ENCODE measurements around the gene MLH1.
"Not testable (repeated sequence)": the region's sequence is repeated elsewhere in the genome, so short reads cannot be mapped to it uniquely, and the experiment has no call there.

The MLH1 gene

DNA sequence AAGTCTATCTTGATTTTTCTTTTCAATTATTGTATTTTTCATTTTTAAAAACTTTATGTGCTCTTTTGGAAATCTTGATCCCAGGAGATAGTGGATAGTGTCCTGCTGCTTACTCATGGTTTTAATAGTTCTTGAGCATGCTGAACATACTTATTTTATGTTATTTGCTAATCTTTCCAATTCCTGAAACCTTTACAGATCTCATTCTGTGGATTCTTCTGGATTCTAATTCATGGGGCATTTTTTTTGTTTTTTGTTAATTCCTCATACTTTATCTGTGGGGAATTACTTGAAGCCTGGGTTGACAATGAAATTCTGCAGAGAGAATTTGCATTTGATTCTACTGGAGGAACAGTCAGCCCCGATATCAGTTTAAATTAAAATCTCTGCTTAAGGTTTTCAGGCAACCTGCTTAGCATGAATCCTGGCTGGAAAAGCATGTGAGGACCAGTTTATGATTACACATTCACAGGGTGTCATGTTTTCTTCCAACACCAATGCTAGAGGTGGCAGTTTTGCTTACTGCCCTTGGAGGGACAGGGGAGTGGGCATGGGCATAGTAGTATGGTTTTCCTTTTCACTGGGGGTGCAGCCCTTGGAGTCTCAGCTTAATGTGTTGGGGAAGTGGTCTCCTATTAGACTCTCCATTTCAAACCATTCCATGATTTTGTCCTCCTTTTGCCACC lies 46.0 kb downstream of the MLH1 start:
- no peak for DNase-seq (ENCODE audit: low spot score)

DNA sequence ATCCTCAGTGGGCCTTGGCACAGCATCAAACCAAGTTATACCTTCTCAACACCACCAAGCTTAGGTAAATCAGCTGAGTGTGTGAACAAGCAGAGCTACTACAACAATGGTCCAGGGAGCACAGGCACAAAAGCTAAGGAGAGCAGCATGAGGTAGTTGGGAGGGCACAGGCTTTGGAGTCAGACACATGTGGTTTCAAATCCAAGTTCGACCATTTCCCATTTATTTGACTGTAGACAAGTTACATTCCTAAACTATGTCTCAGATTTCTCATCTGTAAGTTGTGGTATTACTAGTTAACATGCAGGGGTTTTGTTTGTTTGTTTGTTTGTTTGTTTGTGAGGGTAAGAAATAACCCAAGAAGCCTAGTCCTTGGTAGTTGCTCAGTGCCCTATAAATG lies 46.9 kb downstream of the MLH1 start:
- DNase-seq (ENCODE audit: low spot score) = no peak

DNA sequence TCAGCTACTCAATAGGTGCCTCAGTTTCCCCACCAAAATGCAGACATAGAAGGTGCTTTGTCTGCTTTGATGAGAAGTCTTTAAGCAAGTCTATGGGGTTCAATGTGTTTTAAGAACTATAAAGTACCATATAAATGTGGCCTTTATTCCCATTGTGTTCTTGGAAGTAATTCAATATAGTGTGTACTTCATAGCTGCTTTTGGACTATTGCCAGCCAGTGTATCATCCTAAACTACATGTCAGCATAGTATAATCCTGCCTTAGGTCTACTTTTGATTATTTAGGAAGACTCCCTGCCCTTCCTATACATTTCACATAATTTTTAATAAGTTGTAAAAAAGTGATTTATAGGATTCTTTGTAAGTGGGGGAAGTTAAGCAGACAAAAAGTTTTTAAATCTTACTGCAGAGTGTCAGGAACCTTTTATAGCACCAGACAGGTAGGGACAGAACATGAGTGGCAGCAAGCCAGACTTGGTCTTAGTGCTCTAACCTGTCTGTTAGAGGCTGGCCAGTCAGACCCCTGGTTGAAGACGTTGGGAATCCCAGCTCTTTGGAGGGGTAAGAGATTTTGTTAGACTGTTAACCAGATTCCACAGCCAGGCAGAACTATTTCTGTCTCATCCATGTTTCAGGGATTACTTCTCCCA lies 48.4 kb downstream of the MLH1 start:
- peak; percentile 13 for DNase-seq (ENCODE audit: low spot score)

DNA sequence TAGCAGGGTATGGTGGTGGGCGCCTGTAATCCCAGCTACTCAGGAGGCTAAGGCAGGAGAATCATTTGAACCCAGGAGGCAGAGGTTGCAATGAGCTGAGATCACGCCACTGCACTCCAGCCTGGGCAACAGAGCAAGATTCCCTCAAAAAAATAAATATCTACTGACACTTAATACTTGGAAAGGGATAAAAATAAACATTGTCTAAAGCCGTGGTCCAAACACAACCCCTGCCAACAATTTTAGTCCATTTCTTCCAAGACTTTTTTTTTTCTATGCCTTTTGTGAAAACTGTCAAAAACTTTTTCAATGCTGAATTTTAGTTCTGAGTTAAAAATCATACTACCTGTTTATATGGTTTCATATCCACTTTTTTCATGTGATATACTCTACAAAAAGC lies 49.4 kb downstream of the MLH1 start:
- not testable (repeated sequence) for DNase-seq (ENCODE audit: low spot score)

DNA sequence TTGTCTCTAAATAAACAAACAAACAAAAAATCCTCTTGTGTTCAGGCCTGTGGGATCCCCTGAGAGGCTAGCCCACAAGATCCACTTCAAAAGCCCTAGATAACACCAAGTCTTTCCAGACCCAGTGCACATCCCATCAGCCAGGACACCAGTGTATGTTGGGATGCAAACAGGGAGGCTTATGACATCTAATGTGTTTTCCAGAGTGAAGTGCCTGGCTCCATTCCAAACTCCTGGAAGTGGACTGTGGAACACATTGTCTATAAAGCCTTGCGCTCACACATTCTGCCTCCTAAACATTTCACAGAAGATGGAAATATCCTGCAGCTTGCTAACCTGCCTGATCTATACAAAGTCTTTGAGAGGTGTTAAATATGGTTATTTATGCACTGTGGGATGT lies 57.0 kb downstream of the MLH1 start:
- DNase-seq (ENCODE audit: low spot score) = no peak

DNA sequence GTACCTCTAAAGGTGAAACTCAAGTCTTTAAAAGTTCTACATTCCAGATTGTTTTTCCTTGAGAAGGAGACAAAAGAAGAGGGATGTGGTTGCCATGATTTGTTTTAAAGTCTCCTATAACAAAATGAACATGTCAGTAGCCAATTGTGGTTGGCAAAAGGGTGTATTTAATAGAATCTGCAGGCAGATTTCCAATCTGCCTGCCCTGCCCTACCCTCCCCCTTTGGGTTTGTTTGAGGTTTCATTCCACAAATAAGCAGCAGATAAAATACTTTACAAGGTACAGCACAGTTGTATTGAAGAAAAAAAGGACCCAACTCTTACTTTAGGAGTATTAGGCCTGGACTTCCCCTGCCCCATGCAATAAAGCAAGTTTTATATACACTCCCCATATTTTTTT lies 59.5 kb downstream of the MLH1 start:
- DNase-seq (ENCODE audit: low spot score) = no peak

DNA sequence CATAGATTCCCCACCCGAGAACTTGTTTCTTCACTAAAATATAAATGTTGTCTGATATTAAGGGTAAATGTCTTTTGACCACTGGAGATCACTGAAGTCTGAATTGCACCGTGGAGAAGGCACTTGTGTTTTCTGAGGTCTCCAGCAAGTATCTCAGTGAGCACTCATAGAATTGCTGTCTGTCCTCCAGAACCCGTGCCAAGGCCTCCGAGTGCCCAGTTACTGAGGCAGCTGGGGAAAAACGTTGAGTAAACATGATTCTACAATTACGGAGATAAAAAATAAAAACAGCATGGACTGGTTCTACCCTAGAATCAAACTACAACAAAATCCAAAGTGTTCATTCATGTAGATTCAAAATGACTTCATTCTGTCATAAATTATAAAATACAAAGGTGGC lies 60.0 kb downstream of the MLH1 start:
- DNase-seq (ENCODE audit: low spot score) = no peak

DNA sequence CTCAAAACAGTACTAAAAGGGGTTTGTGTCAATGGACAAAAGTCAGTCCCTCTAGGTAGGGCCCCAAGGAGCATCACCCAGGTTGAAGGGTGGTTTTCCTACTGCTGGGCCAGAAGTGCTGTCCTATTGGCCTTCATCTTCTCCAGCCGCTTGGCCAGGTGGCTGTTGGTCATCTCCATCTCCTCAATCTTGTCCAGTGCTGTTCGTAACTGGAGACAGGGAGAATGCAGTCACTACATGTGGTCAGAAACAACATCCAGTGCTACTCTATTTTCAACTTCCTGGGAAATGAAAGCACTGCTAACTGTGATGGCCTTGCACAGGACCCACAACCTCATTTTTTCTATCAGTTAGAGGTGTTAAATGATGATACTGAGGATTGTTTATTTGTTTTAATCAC lies 60.4 kb downstream of the MLH1 start:
- DNase-seq (ENCODE audit: low spot score) = no peak

DNA sequence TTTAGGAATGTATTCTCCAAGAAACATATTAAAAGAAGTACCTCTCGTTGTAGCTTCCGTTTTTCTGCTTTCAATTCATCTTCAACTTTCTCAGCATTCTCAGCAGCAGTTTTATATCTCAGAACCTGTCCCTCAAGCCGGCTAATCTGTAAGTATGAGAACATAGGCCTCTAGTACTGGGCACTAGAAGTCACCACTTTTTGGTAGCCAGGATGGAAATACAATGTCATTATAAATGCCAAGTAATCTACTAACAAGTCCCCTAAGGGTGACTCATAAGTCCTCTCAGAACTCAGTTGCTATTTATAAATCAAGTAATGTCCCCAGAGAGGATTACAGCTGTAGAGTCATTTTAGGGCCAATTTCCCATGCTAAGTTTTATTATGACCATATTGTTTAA lies 61.1 kb downstream of the MLH1 start:
- peak; percentile 76 for DNase-seq (ENCODE audit: low spot score)

DNA sequence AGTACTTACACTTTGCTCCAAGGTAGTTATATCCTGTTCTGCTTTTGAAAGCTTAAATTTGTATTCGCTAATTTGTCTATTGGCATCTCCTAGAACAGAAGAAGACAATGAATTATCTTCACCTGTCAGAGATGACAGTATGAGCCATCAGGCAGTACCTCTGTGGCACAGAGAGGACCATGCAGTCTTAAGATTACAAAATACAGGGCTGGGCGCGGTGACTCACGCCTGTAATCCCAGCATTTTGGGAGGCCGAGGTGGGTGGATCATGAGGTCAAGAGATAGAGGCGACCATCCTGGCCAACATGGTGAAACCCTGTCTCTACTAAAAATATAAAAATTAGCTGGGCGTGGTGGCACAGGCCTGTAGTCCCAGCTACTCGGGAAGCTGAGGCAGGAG lies 61.8 kb downstream of the MLH1 start:
- not testable (repeated sequence) for DNase-seq (ENCODE audit: low spot score)

DNA sequence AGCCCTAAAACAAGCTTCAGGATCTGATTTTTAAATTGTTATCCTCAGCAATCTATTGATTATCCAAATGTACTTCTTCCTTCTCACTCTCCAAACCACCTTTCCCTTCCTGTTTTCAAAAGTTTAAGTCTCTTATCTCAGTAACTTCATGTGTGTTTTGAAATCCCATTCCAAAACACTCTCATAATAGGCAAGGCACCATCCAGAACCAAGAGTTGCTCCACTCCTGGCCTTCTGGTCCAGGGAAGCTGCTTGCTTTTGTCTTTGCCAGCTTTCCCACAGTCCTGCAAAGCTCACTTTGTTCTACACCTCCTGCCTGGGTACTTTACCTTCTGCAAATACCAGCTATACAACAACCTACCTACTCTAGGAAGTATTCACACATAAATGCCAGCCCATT lies 63.5 kb downstream of the MLH1 start:
- no peak for DNase-seq (ENCODE audit: low spot score)

DNA sequence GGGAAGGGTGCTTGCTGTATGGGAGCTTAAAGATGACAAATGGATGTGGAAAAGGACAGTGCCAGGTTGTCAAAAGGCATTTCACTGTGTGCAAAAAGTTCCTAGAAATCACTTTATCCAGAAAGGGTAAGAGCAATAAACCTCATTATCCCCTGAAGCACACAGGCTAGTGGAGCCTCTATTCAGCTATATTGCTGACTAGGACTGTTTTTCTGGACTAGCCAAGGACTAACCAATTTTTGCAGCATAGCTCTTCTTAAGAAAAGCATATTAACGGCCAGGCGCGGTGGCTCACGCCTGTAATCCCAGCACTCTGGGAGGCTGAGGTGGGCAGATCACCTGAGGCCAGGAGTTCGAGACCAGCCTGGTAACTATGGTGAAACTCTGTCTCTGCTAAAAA lies 64.8 kb downstream of the MLH1 start:
- DNase-seq (ENCODE audit: low spot score) = no peak

DNA sequence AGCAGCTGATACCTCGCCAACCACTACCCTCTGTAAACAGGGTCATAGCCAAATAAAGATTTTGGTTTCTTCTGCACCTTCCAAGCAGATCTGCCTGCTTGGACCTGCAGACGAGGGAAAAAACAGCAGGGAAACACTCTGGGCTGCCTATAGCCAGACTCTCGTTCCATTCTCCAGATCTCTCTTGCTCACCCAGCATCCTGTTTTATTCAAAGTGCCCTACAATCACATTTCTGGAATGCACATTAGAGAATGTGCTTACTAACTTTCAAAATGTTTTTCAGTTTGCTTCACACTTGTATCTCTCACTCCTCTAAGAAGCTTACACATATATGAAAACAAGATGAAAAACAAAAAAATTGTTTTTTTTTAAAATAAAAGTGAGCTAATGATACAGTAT lies 71.4 kb downstream of the MLH1 start:
- DNase-seq (ENCODE audit: low spot score) = no peak

DNA sequence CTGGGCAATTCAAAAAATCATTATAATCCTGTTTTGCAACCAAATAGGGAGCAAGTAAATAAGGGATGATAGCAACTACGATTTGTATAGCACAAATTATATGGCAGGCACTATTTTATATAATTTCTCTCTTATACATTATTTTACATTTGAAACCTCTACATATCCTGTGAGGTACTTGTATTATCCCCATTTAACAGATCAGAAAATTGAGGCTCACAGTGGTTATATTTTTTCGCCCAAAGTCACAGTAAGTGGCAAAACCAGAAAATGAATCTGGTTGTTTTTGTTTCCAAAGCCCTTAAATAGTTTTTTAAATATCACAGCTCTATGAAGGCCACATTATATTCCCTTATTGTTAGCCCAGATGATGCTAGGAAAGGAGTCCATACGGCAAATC lies 74.3 kb downstream of the MLH1 start:
- no peak for DNase-seq (ENCODE audit: low spot score)

DNA sequence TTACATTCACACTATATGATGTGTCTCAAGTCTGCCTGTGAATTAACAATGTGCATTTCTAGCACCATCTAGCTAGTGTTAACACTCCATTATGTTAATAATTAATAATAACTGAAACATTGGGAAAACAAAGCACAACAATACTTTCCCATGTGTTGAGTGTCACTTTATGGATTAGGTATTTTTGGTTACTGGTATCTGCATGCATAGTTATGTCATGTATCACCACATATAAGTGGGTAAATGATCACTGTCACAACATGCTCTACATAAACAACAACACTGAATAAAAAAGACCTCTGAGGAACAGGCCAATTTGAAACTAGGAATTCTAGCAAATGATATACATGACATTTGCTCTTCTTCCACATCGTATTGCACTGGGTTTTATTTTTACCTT lies 74.7 kb downstream of the MLH1 start:
- no peak for DNase-seq (ENCODE audit: low spot score)

DNA sequence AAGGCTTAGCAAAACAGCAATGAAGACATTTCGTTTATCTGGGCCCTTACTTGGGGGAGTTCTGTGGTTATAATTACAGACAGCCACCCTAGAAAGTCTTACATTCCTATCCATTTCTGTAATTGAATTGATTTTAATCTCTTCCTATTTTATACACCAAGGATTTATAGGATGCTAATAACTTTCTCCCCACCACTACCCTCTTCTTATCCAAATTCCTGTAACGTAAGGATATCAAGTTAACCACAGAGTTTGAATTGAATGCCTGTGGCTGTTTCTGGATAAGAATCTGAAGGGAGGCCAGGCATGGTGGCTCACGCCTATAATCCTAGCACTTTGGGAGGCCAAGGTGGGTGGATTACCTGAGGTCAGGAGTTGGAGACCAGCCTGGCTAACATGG lies 78.6 kb downstream of the MLH1 start:
- DNase-seq (ENCODE audit: low spot score) = no peak

DNA sequence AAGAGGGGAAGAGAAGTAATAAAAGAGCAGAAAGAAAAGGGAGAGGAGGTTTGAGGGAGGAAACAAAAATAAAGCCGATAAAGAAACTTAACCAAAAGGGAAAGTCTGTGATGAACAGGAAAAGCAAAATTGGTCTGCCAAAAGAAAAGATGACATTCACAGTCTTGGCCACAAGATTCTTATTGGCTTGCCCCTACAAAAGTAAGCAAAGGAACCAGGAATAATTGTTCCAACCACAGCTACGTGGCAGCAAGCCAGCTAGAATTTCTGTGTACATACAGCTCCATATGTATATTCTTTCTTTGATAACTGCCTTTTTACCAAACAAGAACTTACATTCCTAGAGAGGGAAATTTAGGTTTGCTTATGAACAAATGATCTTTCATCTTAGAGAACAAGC lies 79.6 kb downstream of the MLH1 start:
- peak; percentile 79 for DNase-seq (ENCODE audit: low spot score)

DNA sequence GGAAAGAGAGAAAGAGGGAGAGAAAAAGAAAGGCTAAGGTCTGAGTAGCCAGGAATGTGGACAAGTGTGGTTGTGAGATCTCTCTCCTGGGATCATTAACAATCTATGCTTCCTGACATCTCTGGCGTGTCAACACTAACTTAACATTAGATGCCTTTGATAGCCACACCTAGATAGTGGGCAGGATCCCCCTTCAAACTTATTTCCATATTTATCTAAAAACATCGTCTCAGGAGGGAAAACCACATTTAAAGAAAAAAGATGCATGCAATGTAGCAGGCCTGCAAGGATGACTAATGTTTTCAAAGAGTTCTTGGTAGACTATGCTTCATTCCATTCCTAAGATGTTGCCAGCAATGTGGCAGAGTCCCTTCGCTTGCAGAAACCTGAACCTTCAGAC lies 80.9 kb downstream of the MLH1 start:
- DNase-seq (ENCODE audit: low spot score) = no peak

DNA sequence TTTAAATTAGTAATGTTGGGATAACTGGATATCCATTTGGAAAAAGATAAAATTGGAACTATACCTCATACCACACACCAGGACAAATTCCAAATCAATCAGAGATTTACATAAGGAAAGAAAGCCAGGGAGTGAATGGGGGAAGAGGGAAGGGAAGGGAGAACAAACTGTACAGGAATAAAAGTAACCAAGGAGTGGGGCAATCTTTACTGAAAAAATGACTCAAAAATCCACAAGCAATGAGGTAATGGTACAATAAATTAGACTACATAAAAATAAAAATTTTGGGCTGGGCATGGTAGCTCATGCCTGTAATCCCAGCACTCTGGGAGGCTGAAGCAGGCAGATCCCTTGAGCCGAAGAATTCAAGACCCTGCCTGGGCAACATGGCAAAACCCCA lies 82.6 kb downstream of the MLH1 start:
- no peak for DNase-seq (ENCODE audit: low spot score)

DNA sequence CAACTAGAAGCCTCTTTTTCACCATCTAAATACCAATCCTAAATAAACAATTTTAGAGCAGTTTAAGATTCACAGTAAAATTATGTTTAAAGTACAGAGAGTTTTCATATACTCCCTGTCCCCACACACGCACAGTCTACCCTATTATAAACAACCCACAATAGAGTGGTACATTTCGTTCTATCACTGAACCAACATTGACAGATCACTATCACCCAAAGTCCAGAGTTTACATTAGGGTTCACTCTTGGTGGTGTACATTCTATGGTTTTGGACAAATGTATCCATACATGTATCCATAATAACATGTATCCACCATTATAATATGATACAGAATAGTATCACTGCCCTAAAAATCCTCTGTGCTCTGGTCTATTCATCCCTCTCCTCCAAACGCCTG lies 89.0 kb downstream of the MLH1 start:
- no peak for DNase-seq (ENCODE audit: low spot score)

DNA sequence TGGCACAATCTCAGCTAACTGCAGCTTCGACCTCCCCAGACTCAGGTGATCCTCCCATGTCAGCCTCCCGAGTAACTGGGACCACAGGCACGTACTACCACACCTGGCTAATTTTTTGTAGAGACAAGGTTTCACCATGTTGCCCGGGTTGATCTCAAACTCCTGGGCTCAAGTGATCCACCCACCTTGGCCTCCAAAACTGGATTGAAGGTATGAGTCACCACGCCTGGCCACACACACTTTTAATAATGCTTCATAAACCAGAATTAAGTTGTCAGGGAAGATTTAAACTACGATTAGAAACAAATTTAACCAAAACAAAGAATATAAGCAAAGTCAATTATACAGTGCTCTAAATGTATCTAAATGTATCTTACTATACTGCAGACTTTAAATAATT lies 93.6 kb downstream of the MLH1 start:
- no peak for DNase-seq (ENCODE audit: low spot score)

DNA sequence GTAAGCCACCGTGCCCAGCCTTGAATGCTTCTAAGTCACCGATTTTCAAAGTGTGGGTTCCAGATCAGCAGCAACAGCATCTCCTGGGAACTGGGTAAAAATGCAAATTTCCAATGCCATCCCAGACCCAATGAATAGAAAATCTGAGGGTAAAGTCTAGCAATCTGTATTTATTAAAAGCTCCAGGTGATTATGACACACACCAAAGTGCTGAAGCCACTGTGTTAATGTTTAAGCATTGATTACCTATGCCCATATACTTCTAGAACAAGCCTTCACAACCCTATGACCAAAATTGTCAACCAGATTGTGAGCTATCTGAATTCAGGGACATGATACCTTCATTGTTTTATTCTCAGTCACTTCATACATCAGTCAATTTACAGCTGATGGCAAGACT lies 94.6 kb downstream of the MLH1 start:
- no peak for DNase-seq (ENCODE audit: low spot score)

DNA sequence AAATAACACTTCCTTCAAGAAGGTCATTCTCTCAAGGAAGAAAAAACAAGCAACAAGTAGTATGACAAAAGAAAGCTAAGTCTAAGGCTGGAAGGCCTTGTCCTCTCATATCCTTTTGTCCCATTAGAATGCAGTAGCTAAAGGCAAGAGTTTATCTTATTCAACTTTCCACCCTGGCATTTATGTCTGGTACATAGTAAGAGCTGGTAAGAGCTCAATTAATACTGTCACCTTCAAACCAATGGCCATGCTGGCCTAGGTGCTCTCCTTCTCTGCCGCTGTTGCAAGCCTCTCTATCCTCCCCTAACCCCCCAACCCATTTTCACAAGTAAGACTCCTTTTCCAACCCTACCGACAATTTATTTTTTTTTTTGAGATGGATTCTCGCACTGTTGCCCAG lies 99.2 kb downstream of the MLH1 start:
- DNase-seq (ENCODE audit: low spot score) = no peak

DNA sequence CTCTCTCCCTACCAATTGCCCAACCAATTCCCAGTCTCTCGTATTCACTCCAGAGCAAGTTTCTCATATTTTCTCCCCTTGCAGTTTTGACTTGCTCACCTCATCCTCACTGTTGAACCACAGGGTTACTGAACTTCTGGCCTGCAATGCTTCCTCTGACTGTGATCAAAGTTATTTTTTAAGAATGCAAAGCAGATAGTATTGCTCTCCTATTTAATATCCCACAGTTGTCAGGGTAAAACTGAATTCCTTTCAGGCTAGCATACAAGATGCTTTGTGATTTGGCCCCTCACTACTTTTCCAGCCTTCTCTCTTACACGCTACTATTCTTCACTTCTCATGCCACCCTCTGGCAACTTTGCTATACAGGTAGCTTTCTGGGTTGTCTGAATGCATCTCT lies 100.2 kb downstream of the MLH1 start:
- no peak for DNase-seq (ENCODE audit: low spot score)
